Stimulated activated CD8-positive, alpha-beta memory T cell treated with anti-CD3 and anti-CD28 coated beads, Interleukin-15, amount 100 ng/mL, for 24 hours (primary cell): ENCODE measurements around the gene KCTD21.

Experiments
- DNase-seq: peaks from one replicate; pipeline ENCODE4 v3.0.0-alpha.2; 2020; ENCODE audit warnings: low read depth

The KCTD21 gene

DNA sequence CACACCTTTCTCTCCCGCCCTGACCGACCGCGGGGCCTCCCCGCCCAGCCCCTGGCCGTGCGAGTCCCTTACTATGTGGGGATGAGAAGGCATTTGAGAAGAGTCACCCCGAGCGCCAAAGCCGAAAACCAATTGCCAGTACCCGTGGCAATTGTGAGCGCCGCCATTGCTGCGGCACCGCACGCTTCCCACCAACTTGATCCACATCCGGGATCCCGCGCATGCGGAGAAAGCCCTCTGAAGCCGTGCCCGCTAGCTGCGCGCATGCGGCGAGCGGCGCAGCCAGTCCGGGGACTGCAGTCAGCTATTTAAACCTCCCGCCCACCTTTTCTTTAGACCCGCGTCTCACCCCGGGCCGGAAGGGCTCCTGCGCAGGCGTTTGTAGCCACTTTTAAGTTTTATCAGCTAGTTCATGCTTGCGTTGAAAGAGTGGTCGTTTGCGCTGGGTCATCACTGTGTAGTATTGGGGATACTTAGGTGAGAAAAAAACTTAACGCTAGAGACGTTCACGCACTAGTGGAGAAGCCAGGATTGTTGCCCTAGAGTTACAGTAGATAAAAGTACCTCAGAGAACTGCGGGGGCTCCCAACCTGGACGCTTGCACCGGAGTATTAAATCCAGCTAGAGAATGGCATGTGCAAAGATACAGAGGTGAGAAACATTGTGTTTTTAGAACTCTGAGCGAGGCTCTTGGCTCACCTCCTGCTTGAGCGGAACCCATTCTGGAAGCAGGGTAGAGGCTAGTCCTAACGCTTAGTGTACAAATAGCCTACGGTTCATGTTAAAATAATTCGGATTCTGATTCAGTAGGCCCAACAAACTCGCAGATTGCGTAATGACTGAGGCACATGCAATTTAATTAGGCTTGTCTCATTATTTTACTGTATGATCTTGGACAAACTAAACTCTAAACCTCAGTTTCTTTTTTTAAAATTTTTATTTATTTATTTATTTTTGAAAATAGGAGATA, 48.7 kb downstream of the KCTD21 start, which contains the start of gene ALG8:
ALG8 (minus strand) TSS at position 205 of the 970 bp plus-strand sequence; CDS start at position 167, 38 bp downstream.
- peak; percentile 94 for DNase-seq

DNA sequence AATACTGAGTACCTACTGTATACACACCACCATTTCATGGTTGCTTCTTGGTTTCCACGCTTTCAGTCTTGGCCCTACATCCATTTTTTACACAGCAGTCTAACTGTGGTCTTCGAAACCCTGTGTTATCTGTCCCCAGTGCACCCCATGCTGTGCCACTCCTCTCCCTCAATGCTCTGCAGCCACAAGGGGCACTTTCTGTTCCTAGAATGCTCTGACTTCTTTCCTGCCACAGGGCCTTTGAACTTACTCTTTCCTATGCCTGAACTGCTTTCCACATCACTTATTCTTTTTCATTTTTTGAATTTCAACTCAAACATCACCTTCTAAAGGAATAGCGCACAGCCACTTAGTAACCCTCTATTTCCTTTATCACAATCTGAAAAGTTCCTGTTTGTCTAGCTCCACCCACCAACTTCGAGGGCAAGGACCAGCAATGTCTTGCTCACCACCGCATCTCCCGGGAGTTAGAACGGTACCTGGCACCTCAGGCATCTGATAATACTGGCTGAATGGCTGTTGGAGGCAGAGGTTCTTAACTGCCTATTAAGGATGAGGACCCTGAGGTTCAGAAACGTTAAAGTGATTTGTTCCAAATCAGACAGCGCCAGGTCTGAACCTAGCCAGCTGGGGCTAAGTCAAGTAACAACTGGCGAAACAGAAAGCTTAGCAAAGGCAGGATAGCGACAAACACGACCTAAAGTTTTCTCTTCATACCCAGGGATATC, 49.6 kb downstream of the KCTD21 start:
- peak; percentile 7 for DNase-seq

- DNase-seq = no peak
Observed at GRCh38 chr11:78138291-78138690, 50.1 kb downstream of the KCTD21 start.

GRCh38 chr11:78132475-78132874, 56.0 kb downstream of the KCTD21 start:
- DNase-seq = no peak

DNA sequence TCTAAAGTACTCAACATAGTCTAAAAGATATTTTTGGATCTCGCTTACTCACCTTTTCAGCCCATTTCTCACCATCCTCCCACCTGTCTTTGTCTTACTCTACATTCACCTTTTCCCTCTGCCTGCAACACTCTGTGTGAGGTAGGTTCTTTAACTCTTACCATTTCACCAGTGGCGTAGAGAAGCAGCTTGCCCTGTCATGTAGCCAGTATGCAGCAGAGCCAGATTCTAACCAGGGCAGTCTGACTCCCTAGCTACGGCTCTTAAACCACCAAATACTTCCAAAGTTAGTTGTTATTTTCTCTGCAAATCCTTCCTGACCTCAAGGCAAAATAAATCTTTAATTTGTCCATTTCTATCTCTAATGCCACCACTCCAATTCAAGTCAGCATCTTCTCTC, 56.5 kb downstream of the KCTD21 start:
- DNase-seq = no peak

- DNase-seq = no peak
Observed at GRCh38 chr11:78127403-78127802, 61.0 kb downstream of the KCTD21 start.
